K562 (cell line): Measurements from ENCODE around the gene PRKACA. TPM values are rescaled to one million over a fixed set of nuclear protein-coding genes. Genes with fewer than 3 reads are reported as not detected.

Source experiments
- ATAC-seq: fragments of 200-7000 bp; cut with Tn5 transposase; 3 replicates; pipeline ENCODE4 v1.9.1; 2020; ENCODE audit warnings: moderate library complexity
- BruUV-seq: library from RNA; stranded (reverse); fragments of 400-500 nt; replicated peaks from 2 replicates; lab custom pipeline; 2021; lab: Mats Ljungman, UMichigan
- CTCF ChIA-PET: fragments of 300-600 bp; formaldehyde crosslinking; extraction: SDS; loops from one replicate; lab custom pipeline; 2021; ENCODE audit warnings: low intra/inter-chr PET ratio; lab: Yijun Ruan, JAX
- POLR2A ChIA-PET: fragments of 300-600, 350-650 bp; sonication (Branson Sonifier 250); formaldehyde crosslinking; extraction: SDS; loops from one replicate; lab custom pipeline; 2021; ENCODE audit warnings: antibody characterized with exemption, inconsistent platforms; lab: Yijun Ruan, JAX
- DNase-seq, 4 experiments: peaks; one replicate each; pipeline versions ENCODE4 v3.0.0 to v3.0.0-alpha.2; 2011 to 2018; ENCODE audit warnings: low spot score in 3 of 4, mixed read lengths in 3 of 4; ENCODE audit errors: extremely low read depth in 1 of 4
- FAIRE-seq: peaks from 2 replicates; lab custom pipeline; 2011; peaks lifted over from hg19 to GRCh38; lab: Jason Lieb, UNC
- H2AFZ ChIP-seq: 2 replicates; pipeline ENCODE4 v1.6.0; 2011; ENCODE audit warnings: low read depth, low read length, control low read depth, inconsistent platforms
- H3K27ac ChIP-seq: fragments of 200-600 bp; 3 replicates; pipeline ENCODE4 v1.8.0; 2011; ENCODE audit warnings: low read depth, mild to moderate bottlenecking, control low read depth, inconsistent platforms, low read length, moderate library complexity, mixed read lengths; ENCODE audit errors: extremely low read depth
- H3K27me3 ChIP-seq, 2 experiments: fragments of 300-600 bp in 1 of 2; 2 replicates in 1 of 2; 3 replicates in 1 of 2; pipeline versions ENCODE4 v1.6.0 to v1.8.0; 2011; ENCODE audit warnings: inconsistent platforms in 2 of 2, low read length in 2 of 2, mild to moderate bottlenecking in 1 of 2, mixed read lengths in 1 of 2, moderate library complexity in 1 of 2; ENCODE audit not compliant: control insufficient read depth in 2 of 2, insufficient read depth in 2 of 2
- H3K36me3 ChIP-seq: fragments of 300-600 bp; 3 replicates; pipeline ENCODE4 v1.8.0; 2011; ENCODE audit warnings: mild to moderate bottlenecking, low read length, inconsistent platforms; ENCODE audit not compliant: control insufficient read depth, insufficient read depth
- H3K4me1 ChIP-seq, 2 experiments: fragments of 200-600 bp in 1 of 2; replicated peaks in 1 of 2; 2 replicates in 1 of 2; 3 replicates in 1 of 2; pipeline versions ENCODE4 v1.5.1 to v1.8.0; 2011; ENCODE audit warnings: inconsistent platforms in 2 of 2, low read length in 2 of 2, mild to moderate bottlenecking in 1 of 2, mixed read lengths in 1 of 2, moderate library complexity in 1 of 2; ENCODE audit not compliant: control insufficient read depth in 2 of 2, insufficient read depth in 2 of 2
- H3K4me2 ChIP-seq: 2 replicates; pipeline ENCODE4 v1.6.1; 2011; ENCODE audit warnings: low read length, control low read depth, inconsistent platforms, mixed read lengths; ENCODE audit not compliant: insufficient read depth
- H3K4me3 ChIP-seq: fragments of 200-600 bp; sonication (generic), shearing (Covaris generic); 2 replicates; pipeline ENCODE4 v1.5.1; 2016; ENCODE audit warnings: control low read depth, inconsistent platforms
- H3K79me2 ChIP-seq: fragments of 200-600 bp; 3 replicates; pipeline ENCODE4 v1.8.0; 2011; ENCODE audit warnings: low read length, inconsistent platforms; ENCODE audit not compliant: control insufficient read depth, insufficient read depth
- H3K9ac ChIP-seq, 2 experiments: 2 replicates each; pipeline versions ENCODE4 v1.6.0 to v1.6.1; 2011; ENCODE audit warnings: low read depth in 2 of 2, low read length in 2 of 2, control low read depth in 1 of 2, inconsistent platforms in 1 of 2, mild to moderate bottlenecking in 1 of 2, mixed read lengths in 1 of 2; ENCODE audit not compliant: insufficient read depth in 1 of 2
- H3K9me1 ChIP-seq: one replicate; pipeline ENCODE4 v1.6.0; 2011; ENCODE audit warnings: inconsistent platforms, mild to moderate bottlenecking, low read length, moderate library complexity; ENCODE audit not compliant: control insufficient read depth, insufficient read depth
- H3K9me3 ChIP-seq: replicated peaks from 2 replicates; pipeline ENCODE4 v1.5.1; 2011; ENCODE audit warnings: low read depth, low read length, inconsistent platforms; ENCODE audit not compliant: control insufficient read depth, insufficient read depth
- H4K20me1 ChIP-seq: replicated peaks from 2 replicates; pipeline ENCODE4 v1.6.1; 2011; ENCODE audit warnings: low read length, inconsistent platforms, mixed read lengths; ENCODE audit not compliant: control insufficient read depth, insufficient read depth
- CEBPB ChIP-seq: fragments of 450-650 bp; IDR thresholded peaks from 2 replicates; pipeline ENCODE4 v1.6.1; 2016; ENCODE audit warnings: missing genetic modification characterization, missing compliant biosample characterization
- GABPA ChIP-seq: fragments of 200-800 bp; sonication (Bioruptor generic); conservative IDR thresholded peaks from 2 replicates; pipeline ENCODE4 v1.6.1; 2016; ENCODE audit warnings: low read depth, missing genetic modification characterization, missing compliant biosample characterization
- NCOA1 ChIP-seq: fragments of 450-650 bp; IDR thresholded peaks from 2 replicates; pipeline ENCODE4 v1.6.1; 2016; ENCODE audit warnings: low read depth
- PURB ChIP-seq: sonication (generic); formaldehyde crosslinking; IDR thresholded peaks from 2 replicates; pipeline ENCODE4 v1.9.0; 2021; ENCODE audit warnings: low read depth, mild to moderate bottlenecking, missing genetic modification reagents
- TAF1 ChIP-seq: IDR thresholded peaks from 2 replicates; pipeline ENCODE4 v1.6.1; 2011; ENCODE audit warnings: mild to moderate bottlenecking, low read length, moderate library complexity; ENCODE audit not compliant: insufficient read depth, control insufficient read depth, severe bottlenecking; ENCODE audit errors: extremely low read depth
- ZNF408 ChIP-seq: fragments of 250-450 bp; sonication (Bioruptor Pico); IDR thresholded peaks from 2 replicates; pipeline ENCODE4 v1.4.0; 2020; ENCODE audit warnings: low read depth, mild to moderate bottlenecking, moderate library complexity
- WGBS: fragments of 100-300 bp; shearing (Covaris generic); methylation state at CpG from one replicate; pipeline ENCODE4 v1.1.6; 2016; ENCODE audit warnings: low coverage, mixed read lengths; ENCODE audit not compliant: insufficient coverage; ENCODE audit errors: missing lambda C conversion rate; 5-methylcytosine and 5-hydroxymethylcytosine counted together
- in situ Hi-C: fragments of 300-500 bp; cut with MboI; formaldehyde crosslinking; loops from 4 replicates; pipeline ENCODE4 v1.15.0; 2018; ENCODE audit warnings: inconsistent platforms, mixed read lengths
- intact Hi-C: fragments of 100-400 bp; cut with micrococcal nuclease; formaldehyde crosslinking; loops from 2 replicates; pipeline ENCODE4 v1.14.2; 2022
- polyA plus RNA-seq, 8 experiments: library from polyadenylated mRNA; depleted of rRNA in 4 of 8; stranded (reverse) in 5 of 8; unstranded in 3 of 8; fragments of >200 nt; fragmentation: Nextera tagmentation in 2 of 8; fragmentation: Illumina TruSeq in 1 of 8; extraction: Ambion mirVana in 2 of 8; extraction: Trizol in 1 of 8; gene quantifications; 2 replicates each; pipeline versions ENCODE4 v1.2.1 to v1.2.3, GENCODE V29; 2011 to 2014; ENCODE audit warnings: inconsistent platforms in 1 of 8, missing spikeins in 1 of 8
- total RNA-seq, 7 experiments: library from RNA; depleted of rRNA in 6 of 7; stranded (reverse); fragments of >200 nt in 6 of 7; fragmentation: Illumina TruSeq in 2 of 7; extraction: Trizol in 2 of 7; gene quantifications; 2 replicates each; pipeline versions ENCODE4 v1.2.1 to v1.2.3, GENCODE V29; 2011 to 2021; ENCODE audit warnings: low replicate concordance in 1 of 7
- TF ChIP-seq, protein P1 (sequence below): fragments of 250-450 bp; sonication (Bioruptor Pico); IDR thresholded peaks from 2 replicates; pipeline ENCODE4 v1.4.0; 2020
- TF ChIP-seq, protein P2 (sequence below): sonication (generic); formaldehyde crosslinking; IDR thresholded peaks from 2 replicates; pipeline ENCODE4 v1.8.0; 2022; ENCODE audit warnings: missing genetic modification reagents, mild to moderate bottlenecking, moderate library complexity, borderline replicate concordance
- TF ChIP-seq, protein P3 (sequence below): fragments of 450-650 bp; conservative IDR thresholded peaks from 2 replicates; pipeline ENCODE4 v1.6.1; 2016; ENCODE audit warnings: missing genetic modification characterization, low read depth, mild to moderate bottlenecking, missing compliant biosample characterization, moderate library complexity

The PRKACA gene
- total and polyA plus RNA-seq, 9 of the 15 experiments (the other 6 are each of a cell fraction or from before 2014, with no cell fraction given) = 1.2 to 63.1 (median 13.0) TPM

DNA sequence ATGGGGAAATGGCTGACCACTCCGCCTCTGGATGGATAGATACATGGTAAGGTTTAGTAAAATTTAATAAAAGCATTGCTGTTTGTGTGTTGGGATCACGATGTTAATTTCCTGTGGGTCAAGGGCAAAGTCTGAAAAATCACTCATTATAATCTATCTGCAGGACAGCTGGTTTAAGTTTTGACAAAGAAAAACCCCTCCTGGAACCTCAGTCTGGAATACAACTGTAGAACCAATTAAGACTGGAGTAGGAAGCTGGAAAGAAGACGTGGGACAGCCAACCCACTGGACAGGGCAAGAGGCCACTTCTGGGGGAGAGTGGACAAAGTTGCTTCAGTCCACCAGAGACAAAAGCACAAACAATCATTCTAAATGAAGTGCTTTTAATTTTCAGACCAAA lies 1.6 kb upstream of the PRKACA start:
- H3K79me2 ChIP-seq = peaks cover 18% of the 10 kb centered on the region
- H3K4me1 ChIP-seq = peaks cover 38 to 43% of the 10 kb centered on the region in 2 experiments; a peak in 4 of 5 replicates
- FAIRE-seq (peak; percentile 52), DNase-seq (no peak), ATAC-seq (no peak)
- no peaks in the 10 kb centered on the region for H3K9me3 ChIP-seq
- ChIA-PET POLR2A (interaction anchor here (0.5 to 0.7 kb wide), 3 partner anchors 17 to 77 kb away, joined by 3 to 5 read pairs (median 3); no protein-coding TSS in a partner anchor), CTCF (interaction anchor here (1.2 kb wide), 1 partner anchor 239 kb away, joined by 3 read pairs; no protein-coding TSS in a partner anchor)
- H3K27ac ChIP-seq = peak overlapping the region; percentile 89
- no peaks in the 10 kb centered on the region for H3K27me3 ChIP-seq
- intact Hi-C loops (no loop called here), in situ Hi-C loops (no loop called here)
- peak overlapping the region; percentile 91 for H3K4me2 ChIP-seq
- peaks cover 4% of the 10 kb centered on the region for H3K9me1 ChIP-seq
- H3K9ac ChIP-seq = peak overlapping the region; percentile 84 to 92; a peak in 3 of 4 replicates
- H3K36me3 ChIP-seq = peaks cover 27% of the 10 kb centered on the region; the same call in 2 of the 3 replicates
- BruUV-seq = no TSS peak
- H3K4me3 ChIP-seq = no peak overlapping the region
- no peaks in the 10 kb centered on the region for H4K20me1 ChIP-seq
- TF ChIP-seq TAF1 (no peak), ZNF408 (no peak), NCOA1 (no peak), PURB (no peak), CEBPB (tag) (no peak), GABPA (tag) (no peak)
- TF ChIP-seq, protein P1, sequence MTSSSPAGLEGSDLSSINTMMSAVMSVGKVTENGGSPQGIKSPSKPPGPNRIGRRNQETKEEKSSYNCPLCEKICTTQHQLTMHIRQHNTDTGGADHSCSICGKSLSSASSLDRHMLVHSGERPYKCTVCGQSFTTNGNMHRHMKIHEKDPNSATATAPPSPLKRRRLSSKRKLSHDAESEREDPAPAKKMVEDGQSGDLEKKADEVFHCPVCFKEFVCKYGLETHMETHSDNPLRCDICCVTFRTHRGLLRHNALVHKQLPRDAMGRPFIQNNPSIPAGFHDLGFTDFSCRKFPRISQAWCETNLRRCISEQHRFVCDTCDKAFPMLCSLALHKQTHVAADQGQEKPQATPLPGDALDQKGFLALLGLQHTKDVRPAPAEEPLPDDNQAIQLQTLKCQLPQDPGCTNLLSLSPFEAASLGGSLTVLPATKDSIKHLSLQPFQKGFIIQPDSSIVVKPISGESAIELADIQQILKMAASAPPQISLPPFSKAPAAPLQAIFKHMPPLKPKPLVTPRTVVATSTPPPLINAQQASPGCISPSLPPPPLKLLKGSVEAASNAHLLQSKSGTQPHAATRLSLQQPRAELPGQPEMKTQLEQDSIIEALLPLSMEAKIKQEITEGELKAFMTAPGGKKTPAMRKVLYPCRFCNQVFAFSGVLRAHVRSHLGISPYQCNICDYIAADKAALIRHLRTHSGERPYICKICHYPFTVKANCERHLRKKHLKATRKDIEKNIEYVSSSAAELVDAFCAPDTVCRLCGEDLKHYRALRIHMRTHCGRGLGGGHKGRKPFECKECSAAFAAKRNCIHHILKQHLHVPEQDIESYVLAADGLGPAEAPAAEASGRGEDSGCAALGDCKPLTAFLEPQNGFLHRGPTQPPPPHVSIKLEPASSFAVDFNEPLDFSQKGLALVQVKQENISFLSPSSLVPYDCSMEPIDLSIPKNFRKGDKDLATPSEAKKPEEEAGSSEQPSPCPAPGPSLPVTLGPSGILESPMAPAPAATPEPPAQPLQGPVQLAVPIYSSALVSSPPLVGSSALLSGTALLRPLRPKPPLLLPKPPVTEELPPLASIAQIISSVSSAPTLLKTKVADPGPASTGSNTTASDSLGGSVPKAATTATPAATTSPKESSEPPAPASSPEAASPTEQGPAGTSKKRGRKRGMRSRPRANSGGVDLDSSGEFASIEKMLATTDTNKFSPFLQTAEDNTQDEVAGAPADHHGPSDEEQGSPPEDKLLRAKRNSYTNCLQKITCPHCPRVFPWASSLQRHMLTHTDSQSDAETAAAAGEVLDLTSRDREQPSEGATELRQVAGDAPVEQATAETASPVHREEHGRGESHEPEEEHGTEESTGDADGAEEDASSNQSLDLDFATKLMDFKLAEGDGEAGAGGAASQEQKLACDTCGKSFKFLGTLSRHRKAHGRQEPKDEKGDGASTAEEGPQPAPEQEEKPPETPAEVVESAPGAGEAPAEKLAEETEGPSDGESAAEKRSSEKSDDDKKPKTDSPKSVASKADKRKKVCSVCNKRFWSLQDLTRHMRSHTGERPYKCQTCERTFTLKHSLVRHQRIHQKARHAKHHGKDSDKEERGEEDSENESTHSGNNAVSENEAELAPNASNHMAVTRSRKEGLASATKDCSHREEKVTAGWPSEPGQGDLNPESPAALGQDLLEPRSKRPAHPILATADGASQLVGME (CRISPR knock-in tag) = no peak
- TF ChIP-seq, protein P2, sequence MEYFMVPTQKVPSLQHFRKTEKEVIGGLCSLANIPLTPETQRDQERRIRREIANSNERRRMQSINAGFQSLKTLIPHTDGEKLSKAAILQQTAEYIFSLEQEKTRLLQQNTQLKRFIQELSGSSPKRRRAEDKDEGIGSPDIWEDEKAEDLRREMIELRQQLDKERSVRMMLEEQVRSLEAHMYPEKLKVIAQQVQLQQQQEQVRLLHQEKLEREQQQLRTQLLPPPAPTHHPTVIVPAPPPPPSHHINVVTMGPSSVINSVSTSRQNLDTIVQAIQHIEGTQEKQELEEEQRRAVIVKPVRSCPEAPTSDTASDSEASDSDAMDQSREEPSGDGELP = no peak
- TF ChIP-seq, protein P3, sequence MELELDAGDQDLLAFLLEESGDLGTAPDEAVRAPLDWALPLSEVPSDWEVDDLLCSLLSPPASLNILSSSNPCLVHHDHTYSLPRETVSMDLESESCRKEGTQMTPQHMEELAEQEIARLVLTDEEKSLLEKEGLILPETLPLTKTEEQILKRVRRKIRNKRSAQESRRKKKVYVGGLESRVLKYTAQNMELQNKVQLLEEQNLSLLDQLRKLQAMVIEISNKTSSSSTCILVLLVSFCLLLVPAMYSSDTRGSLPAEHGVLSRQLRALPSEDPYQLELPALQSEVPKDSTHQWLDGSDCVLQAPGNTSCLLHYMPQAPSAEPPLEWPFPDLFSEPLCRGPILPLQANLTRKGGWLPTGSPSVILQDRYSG (tag) = no peak
- no peak overlapping the region for H2AFZ ChIP-seq
- 57% methylated on average over 3 of the region's 3 CpGs for WGBS
